ENCODE data around the gene LETM1.

LETM1 gene

GRCh38 chr4:1783015-1783414 lies 72.9 kb downstream of the LETM1 start:
- DNase-seq (ENCODE audit: low read depth in 2 of 3, low spot score in 2 of 3): no peak

- no peak for DNase-seq (ENCODE audit: low read depth in 2 of 3, low spot score in 2 of 3)
Observed at GRCh38 chr4:1780435-1780834, 75.5 kb downstream of the LETM1 start.

GRCh38 chr4:1779588-1780382 lies 76.2 kb downstream of the LETM1 start:
- no peak for DNase-seq (ENCODE audit: low read depth in 2 of 3, low spot score in 2 of 3)

- DNase-seq (ENCODE audit: low read depth in 2 of 3, low spot score in 2 of 3): no peak
Observed at GRCh38 chr4:1778642-1779392, 77.1 kb downstream of the LETM1 start.

GRCh38 chr4:1777822-1778641 lies 77.9 kb downstream of the LETM1 start:
- DNase-seq (ENCODE audit: low read depth in 2 of 3, low spot score in 2 of 3): no peak

- DNase-seq (ENCODE audit: low read depth in 2 of 3, low spot score in 2 of 3): no peak
Observed at GRCh38 chr4:1776521-1777161, 79.3 kb downstream of the LETM1 start.

- DNase-seq (ENCODE audit: low read depth in 2 of 3, low spot score in 2 of 3): no peak
Observed at GRCh38 chr4:1775731-1776500, 80.0 kb downstream of the LETM1 start.

GRCh38 chr4:1773754-1774153 lies 82.2 kb downstream of the LETM1 start:
- no peak for DNase-seq (ENCODE audit: low read depth in 2 of 3, low spot score in 2 of 3)

- DNase-seq (ENCODE audit: low read depth in 2 of 3, low spot score in 2 of 3): no peak
Observed at GRCh38 chr4:1772853-1773538, 83.0 kb downstream of the LETM1 start.

- DNase-seq (ENCODE audit: low read depth in 2 of 3, low spot score in 2 of 3): no peak
Observed at GRCh38 chr4:1771555-1772305, 84.2 kb downstream of the LETM1 start.

- DNase-seq (ENCODE audit: low read depth in 2 of 3, low spot score in 2 of 3): no peak
Observed at GRCh38 chr4:1770791-1771231, 85.1 kb downstream of the LETM1 start.

- no peak for DNase-seq (ENCODE audit: low read depth in 2 of 3, low spot score in 2 of 3)
Observed at GRCh38 chr4:1770245-1770644, 85.7 kb downstream of the LETM1 start.

GRCh38 chr4:1769692-1770091 lies 86.3 kb downstream of the LETM1 start:
- DNase-seq (ENCODE audit: low read depth in 2 of 3, low spot score in 2 of 3): no peak

- DNase-seq (ENCODE audit: low read depth in 2 of 3, low spot score in 2 of 3): no peak
Observed at GRCh38 chr4:1768367-1769034, 87.5 kb downstream of the LETM1 start.

GRCh38 chr4:1767770-1768366 lies 88.1 kb downstream of the LETM1 start:
- no peak for DNase-seq (ENCODE audit: low read depth in 2 of 3, low spot score in 2 of 3)

GRCh38 chr4:1767061-1767769 lies 88.7 kb downstream of the LETM1 start:
- DNase-seq (ENCODE audit: low read depth in 2 of 3, low spot score in 2 of 3): no peak
